ENCODE measurements around the gene SH3GL3.

Gene SH3GL3

GRCh38 chr15:83470887-83471286 lies 23.7 kb downstream of the SH3GL3 start:
- no peak for TF ChIP-seq ZNF8 (CRISPR knock-in tag; IDR thresholded peaks at IDR 0.05)
- TF ChIP-seq CREB5 (CRISPR knock-in tag; IDR thresholded peaks at IDR 0.05; ENCODE audit: low read depth), result no peak
- no peak for TF ChIP-seq POU6F1 (CRISPR knock-in tag; IDR thresholded peaks at IDR 0.05; ENCODE audit: borderline replicate concordance, low read depth)
- no peak for TF ChIP-seq ARNTL (CRISPR knock-in tag; IDR thresholded peaks at IDR 0.05; ENCODE audit: borderline replicate concordance, low read depth)
- TF ChIP-seq OSR1 (CRISPR knock-in tag; IDR thresholded peaks at IDR 0.05), result no peak
- no peak for TF ChIP-seq ZFP3 (CRISPR knock-in tag; IDR thresholded peaks at IDR 0.05)
- no peak for TF ChIP-seq ZC3H10 (CRISPR knock-in tag; IDR thresholded peaks at IDR 0.05)
- TF ChIP-seq TSHZ2 (CRISPR knock-in tag; IDR thresholded peaks at IDR 0.05), result no peak
- no peak for TF ChIP-seq GLIS3 (CRISPR knock-in tag; IDR thresholded peaks at IDR 0.05)
- no peak for TF ChIP-seq RARB (CRISPR knock-in tag; IDR thresholded peaks at IDR 0.05)
- no peak for TF ChIP-seq ZNF70 (CRISPR knock-in tag; IDR thresholded peaks at IDR 0.05)
- TF ChIP-seq TOX (CRISPR knock-in tag; IDR thresholded peaks at IDR 0.05; ENCODE audit: borderline replicate concordance), result no peak
- TF ChIP-seq TCF4 (CRISPR knock-in tag; IDR thresholded peaks at IDR 0.05; ENCODE audit: borderline replicate concordance), result no peak
- no peak for TF ChIP-seq PATZ1 (CRISPR knock-in tag; IDR thresholded peaks at IDR 0.05; ENCODE audit: borderline replicate concordance)
- no peak for TF ChIP-seq ZFP30 (CRISPR knock-in tag; IDR thresholded peaks at IDR 0.05)
- no peak for TF ChIP-seq BACH2 (CRISPR knock-in tag; IDR thresholded peaks at IDR 0.05; ENCODE audit: borderline replicate concordance)
- no peak for TF ChIP-seq ESRRG (CRISPR knock-in tag; IDR thresholded peaks at IDR 0.05)
- TF ChIP-seq ISL1 (CRISPR knock-in tag; IDR thresholded peaks at IDR 0.05), result no peak
- TF ChIP-seq SNAI2 (CRISPR knock-in tag; IDR thresholded peaks at IDR 0.05), result no peak
- ATAC-seq, result no peak

GRCh38 chr15:83471307-83471866 lies 24.2 kb downstream of the SH3GL3 start:
- no peak for ATAC-seq

GRCh38 chr15:83472151-83472550 lies 25.0 kb downstream of the SH3GL3 start:
- no peak for ATAC-seq
- TF ChIP-seq ESRRG (CRISPR knock-in tag; IDR thresholded peaks at IDR 0.05) (no peak), PATZ1 (CRISPR knock-in tag; IDR thresholded peaks at IDR 0.05; ENCODE audit: borderline replicate concordance) (no peak), TOX (CRISPR knock-in tag; IDR thresholded peaks at IDR 0.05; ENCODE audit: borderline replicate concordance) (no peak), ZNF565 (CRISPR knock-in tag; conservative IDR thresholded peaks at IDR 0.05; ENCODE audit: low read depth) (no peak), CSDC2 (CRISPR knock-in tag; IDR thresholded peaks at IDR 0.05) (no peak), OSR1 (CRISPR knock-in tag; IDR thresholded peaks at IDR 0.05) (no peak), TCF4 (CRISPR knock-in tag; IDR thresholded peaks at IDR 0.05; ENCODE audit: borderline replicate concordance) (no peak), ISL1 (CRISPR knock-in tag; IDR thresholded peaks at IDR 0.05) (no peak), CSRNP3 (CRISPR knock-in tag; IDR thresholded peaks at IDR 0.05) (no peak)

More at GRCh38 chr15:83471307-83471866, 24.2 kb downstream of the SH3GL3 start:
- no peak for TF ChIP-seq ZNF565 (CRISPR knock-in tag; conservative IDR thresholded peaks at IDR 0.05; ENCODE audit: low read depth)
- no peak for TF ChIP-seq OSR1 (CRISPR knock-in tag; IDR thresholded peaks at IDR 0.05)
- TF ChIP-seq PPARA (CRISPR knock-in tag; IDR thresholded peaks at IDR 0.05; ENCODE audit: borderline replicate concordance), result no peak
- no peak for TF ChIP-seq CSDC2 (CRISPR knock-in tag; IDR thresholded peaks at IDR 0.05)
- no peak for TF ChIP-seq CREB5 (CRISPR knock-in tag; IDR thresholded peaks at IDR 0.05; ENCODE audit: low read depth)
- no peak for TF ChIP-seq TOX (CRISPR knock-in tag; IDR thresholded peaks at IDR 0.05; ENCODE audit: borderline replicate concordance)
